ENCODE results near the gene FNDC4. TPM values are rescaled to one million over a fixed set of nuclear protein-coding genes. Genes with fewer than 3 reads are reported as not detected.

Gene FNDC4
- total and polyA plus RNA-seq, 2 of the 8 experiments (the other 6 are each of a cell fraction or from before 2014, with no cell fraction given), result 14.1 to 14.7 TPM

GRCh38 chr2:27493948-27494283 lies 1.1 kb downstream of the FNDC4 start (continued):
- TF ChIP-seq, protein P1, sequence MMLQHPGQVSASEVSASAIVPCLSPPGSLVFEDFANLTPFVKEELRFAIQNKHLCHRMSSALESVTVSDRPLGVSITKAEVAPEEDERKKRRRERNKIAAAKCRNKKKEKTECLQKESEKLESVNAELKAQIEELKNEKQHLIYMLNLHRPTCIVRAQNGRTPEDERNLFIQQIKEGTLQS (IDR thresholded peaks at IDR 0.05; ENCODE audit: insufficient read depth, low read depth, low read length), result no peak
